Kidney epithelial cell (primary cell): ENCODE measurements around the gene ISG20. TPM values are rescaled to one million over a fixed set of nuclear protein-coding genes. Genes with fewer than 3 reads are reported as not detected.
"Not testable (repeated sequence)": the region's sequence is repeated elsewhere in the genome, so short reads cannot be mapped to it uniquely, and the experiment has no call there.

Experiments used
- DNase-seq: peaks from one replicate; pipeline ENCODE4 v3.0.0-alpha.2; 2010; ENCODE audit warnings: low read depth
- H3K27me3 ChIP-seq: 2 replicates; pipeline ENCODE4 v1.6.0; 2011; ENCODE audit warnings: low read length; ENCODE audit not compliant: control insufficient read depth, insufficient read depth
- H3K36me3 ChIP-seq: 2 replicates; pipeline ENCODE4 v1.5.1; 2011; ENCODE audit warnings: low read length; ENCODE audit not compliant: control insufficient read depth, insufficient read depth
- H3K4me3 ChIP-seq: 2 replicates; pipeline ENCODE4 v1.5.1; 2011; ENCODE audit warnings: low read depth, mild to moderate bottlenecking, control low read depth, low read length
- total RNA-seq: library from RNA; depleted of rRNA; stranded (reverse); fragments of >200 nt; gene quantifications from 2 replicates; pipeline ENCODE4 v1.2.3, GENCODE V29; 2015
- TF ChIP-seq, protein P1 (sequence below): IDR thresholded peaks from 2 replicates; pipeline ENCODE4 v1.5.1; 2011; ENCODE audit warnings: mild to moderate bottlenecking, moderate library complexity, low read length, control low read depth, inconsistent platforms; ENCODE audit not compliant: insufficient read depth, poor library complexity, severe bottlenecking

Gene ISG20
- total RNA-seq, 1 donor from 2014 or later: 22.3 TPM

DNA sequence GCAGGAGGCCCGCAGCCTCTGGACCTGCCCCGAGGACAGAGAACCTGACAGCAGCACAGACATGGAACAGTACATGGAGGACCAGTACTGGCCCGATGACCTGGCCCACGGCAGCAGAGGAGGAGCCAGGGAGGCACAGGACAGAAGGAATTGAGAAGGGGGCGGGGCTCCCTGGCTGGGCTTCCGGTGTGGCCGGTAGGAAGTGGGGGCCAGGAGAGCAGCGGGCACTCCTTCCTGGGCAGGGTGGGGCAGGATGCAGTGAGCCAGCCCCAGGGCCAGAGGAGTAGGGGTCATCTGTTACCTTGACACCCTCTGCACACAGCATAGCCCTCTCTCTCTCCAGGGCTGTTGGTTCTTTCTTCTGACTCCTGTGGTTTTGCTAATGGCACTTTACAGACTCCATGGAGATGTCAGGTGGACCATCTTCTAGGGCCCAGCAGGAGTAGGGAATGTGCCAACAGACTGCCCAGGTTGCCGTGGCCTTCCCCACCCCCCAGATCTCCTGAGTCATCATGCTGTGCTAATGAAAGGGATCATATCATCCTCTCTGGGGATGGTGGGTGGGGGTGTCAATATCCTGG lies 8.6 kb upstream of the ISG20 start:
- no peak for DNase-seq
- TF ChIP-seq, protein P1, sequence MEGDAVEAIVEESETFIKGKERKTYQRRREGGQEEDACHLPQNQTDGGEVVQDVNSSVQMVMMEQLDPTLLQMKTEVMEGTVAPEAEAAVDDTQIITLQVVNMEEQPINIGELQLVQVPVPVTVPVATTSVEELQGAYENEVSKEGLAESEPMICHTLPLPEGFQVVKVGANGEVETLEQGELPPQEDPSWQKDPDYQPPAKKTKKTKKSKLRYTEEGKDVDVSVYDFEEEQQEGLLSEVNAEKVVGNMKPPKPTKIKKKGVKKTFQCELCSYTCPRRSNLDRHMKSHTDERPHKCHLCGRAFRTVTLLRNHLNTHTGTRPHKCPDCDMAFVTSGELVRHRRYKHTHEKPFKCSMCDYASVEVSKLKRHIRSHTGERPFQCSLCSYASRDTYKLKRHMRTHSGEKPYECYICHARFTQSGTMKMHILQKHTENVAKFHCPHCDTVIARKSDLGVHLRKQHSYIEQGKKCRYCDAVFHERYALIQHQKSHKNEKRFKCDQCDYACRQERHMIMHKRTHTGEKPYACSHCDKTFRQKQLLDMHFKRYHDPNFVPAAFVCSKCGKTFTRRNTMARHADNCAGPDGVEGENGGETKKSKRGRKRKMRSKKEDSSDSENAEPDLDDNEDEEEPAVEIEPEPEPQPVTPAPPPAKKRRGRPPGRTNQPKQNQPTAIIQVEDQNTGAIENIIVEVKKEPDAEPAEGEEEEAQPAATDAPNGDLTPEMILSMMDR: no peak
- Histone ChIP-seq H3K4me3 (no peak overlapping the region), H3K36me3 (peaks cover 10% of the 10 kb centered on the region), H3K27me3 (no peaks in the 10 kb centered on the region)

DNA sequence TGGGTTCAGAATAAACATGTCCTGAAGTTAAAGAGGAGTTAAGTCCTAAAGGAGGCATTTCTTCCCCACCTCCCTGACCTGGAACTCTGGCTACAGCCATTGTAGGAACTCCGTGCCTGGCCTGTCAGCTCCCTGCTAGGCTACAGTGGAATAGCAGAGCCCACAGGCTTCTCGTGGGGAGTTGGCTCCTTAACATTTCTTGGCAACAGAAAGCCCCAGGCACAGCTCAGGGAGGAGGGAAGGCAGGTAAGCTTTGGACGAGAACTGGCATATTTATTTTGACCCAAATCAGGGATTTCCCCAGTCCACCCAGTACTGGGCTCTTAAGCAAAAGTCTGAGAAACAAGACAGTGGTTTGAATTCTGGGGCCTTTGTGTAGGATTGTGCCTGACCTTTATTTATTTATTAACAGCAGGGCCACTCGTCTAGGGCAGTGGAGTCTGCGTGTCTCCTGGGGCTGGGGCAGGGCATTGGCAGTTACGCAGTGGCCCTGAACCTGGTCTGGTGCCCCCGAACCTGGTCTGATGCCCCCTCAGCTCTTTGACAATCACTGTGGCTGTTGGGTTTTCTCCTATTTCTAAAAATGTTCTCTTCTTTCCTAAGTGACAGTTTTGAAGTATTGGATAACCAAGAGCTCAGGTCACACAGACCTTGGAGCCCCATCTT lies 7.9 kb upstream of the ISG20 start:
- Histone ChIP-seq H3K4me3 (no peak overlapping the region), H3K36me3 (peaks cover 10% of the 10 kb centered on the region), H3K27me3 (no peaks in the 10 kb centered on the region)
- no peak for DNase-seq
- TF ChIP-seq, protein P1: no peak

DNA sequence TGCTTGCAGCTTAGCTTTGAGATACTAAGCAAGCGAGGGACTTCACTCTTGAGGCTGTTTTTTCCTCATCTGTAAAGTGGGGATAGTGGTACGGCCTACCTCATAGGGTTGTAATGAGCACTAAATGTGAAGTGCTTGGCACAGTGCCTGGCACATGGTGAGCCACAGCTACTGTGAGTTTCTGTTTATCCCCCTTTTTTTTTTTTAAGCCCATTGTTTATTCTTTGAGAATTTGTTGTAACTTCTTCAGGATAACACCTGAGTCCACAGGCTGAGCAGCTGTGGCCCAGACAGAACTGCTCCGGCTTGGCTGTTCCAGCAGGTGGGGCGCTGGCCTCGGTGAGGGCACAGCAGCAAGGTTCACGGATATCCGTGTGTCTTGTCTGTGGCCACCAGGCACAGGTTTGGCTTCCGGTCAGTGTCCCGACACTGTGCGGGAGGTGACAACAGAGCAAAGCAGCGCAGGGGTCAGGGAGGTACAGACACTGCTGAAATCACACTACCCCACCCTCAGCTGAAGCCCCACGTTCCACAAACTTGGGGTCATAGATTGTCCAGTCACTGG lies 7.3 kb upstream of the ISG20 start:
- Histone ChIP-seq H3K4me3 (no peak overlapping the region), H3K36me3 (peaks cover 10% of the 10 kb centered on the region), H3K27me3 (no peaks in the 10 kb centered on the region)
- TF ChIP-seq, protein P1: no peak
- DNase-seq: no peak

DNA sequence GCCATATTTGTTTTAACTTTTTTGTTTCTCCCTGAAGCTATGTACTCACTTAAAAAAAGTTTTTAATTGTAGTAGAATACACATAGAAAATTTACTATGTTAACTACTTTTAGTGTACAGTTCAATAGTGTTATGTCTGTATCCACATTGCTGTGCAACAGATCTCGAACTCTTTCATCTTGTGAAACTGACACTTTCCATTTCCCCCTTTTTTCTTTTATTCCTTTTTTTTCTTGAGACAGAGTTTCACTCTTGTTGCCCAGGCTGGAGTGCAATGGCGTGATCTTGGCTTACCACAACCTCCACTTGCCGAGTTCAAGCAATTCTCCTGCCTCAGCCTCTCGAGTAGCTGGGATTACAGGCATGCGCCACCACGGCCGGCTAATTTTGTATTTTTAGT lies 6.0 kb upstream of the ISG20 start:
- H3K27me3 ChIP-seq, H3K4me3 ChIP-seq, DNase-seq, H3K36me3 ChIP-seq: not testable (repeated sequence)

DNA sequence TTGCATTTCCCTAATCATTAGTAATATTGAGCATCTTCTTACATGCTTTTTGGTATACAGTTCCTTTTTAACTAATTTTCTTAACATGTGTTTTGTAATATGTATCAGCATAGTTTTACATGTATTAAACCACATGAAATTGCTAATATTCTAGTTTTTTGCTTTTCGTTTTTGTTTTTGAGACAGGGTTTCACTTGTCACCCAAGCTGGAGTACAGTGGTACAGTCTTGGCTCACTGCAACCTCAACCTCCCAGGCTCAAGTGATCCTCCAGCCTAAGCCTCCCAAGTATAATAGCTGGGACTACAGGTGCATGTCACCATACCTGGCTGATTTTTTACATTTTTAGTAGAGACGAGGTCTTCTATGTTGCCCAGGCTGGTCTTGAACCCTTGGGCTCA lies 4.4 kb upstream of the ISG20 start:
- H3K4me3 ChIP-seq: no peak overlapping the region
- H3K36me3 ChIP-seq: peaks cover 2% of the 10 kb centered on the region
- DNase-seq: no peak
- TF ChIP-seq, protein P1: no peak
- no peaks in the 10 kb centered on the region for H3K27me3 ChIP-seq

DNA sequence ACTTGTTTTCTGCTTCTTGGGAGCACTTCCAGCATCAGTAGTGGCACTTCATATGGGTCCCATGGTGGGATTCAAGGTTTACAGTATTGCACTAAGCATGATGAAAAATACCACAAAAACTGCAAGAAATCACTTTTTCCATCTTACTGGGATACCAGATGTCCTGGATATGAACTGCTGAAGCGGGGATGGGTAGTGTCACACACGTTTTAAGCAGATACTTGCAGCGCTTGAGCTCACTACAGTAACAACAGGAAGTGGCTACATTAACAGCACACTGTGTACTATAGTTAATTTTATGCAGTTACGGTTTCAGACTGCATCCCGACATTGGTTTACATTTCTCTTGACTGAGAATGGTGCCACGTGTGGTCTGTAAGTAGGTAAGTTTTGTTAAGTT lies 3.5 kb upstream of the ISG20 start:
- Histone ChIP-seq H3K27me3 (no peaks in the 10 kb centered on the region), H3K36me3 (peaks cover 1% of the 10 kb centered on the region), H3K4me3 (no peak overlapping the region)
- TF ChIP-seq, protein P1: no peak
- no peak for DNase-seq
